Right lobe of liver (tissue), 4 donors: Measurements from ENCODE around the gene SH3GL1.

Source experiments
- POLR2A ChIP-seq: fragments of 450-650 bp; IDR thresholded peaks from one replicate; pipeline ENCODE4 v1.6.1; 2017; ENCODE audit warnings: antibody characterized with exemption, mild to moderate bottlenecking
- TF ChIP-seq, protein P1 (sequence below), 4 donors: fragments of 200-600 bp in 3 of 4; fragments of 450-650 bp in 1 of 4; IDR thresholded peaks; one replicate each; pipeline versions ENCODE4 v1.5.1 to v1.8.0; 2016 to 2022; ENCODE audit warnings: antibody characterized with exemption in 4 of 4, mild to moderate bottlenecking in 2 of 4
- donor health status: DM: no; HTN: no; CAD: no.
- donor health status: DM: no; HTN: no; CAD: no.
- donor health status: DM: no; HTN: yes; CAD: no.

GRCh38 chr19:4361152-4362046 is 38.9 kb downstream of the SH3GL1 start:
- TF ChIP-seq POLR2A: no peak
- TF ChIP-seq, protein P1, sequence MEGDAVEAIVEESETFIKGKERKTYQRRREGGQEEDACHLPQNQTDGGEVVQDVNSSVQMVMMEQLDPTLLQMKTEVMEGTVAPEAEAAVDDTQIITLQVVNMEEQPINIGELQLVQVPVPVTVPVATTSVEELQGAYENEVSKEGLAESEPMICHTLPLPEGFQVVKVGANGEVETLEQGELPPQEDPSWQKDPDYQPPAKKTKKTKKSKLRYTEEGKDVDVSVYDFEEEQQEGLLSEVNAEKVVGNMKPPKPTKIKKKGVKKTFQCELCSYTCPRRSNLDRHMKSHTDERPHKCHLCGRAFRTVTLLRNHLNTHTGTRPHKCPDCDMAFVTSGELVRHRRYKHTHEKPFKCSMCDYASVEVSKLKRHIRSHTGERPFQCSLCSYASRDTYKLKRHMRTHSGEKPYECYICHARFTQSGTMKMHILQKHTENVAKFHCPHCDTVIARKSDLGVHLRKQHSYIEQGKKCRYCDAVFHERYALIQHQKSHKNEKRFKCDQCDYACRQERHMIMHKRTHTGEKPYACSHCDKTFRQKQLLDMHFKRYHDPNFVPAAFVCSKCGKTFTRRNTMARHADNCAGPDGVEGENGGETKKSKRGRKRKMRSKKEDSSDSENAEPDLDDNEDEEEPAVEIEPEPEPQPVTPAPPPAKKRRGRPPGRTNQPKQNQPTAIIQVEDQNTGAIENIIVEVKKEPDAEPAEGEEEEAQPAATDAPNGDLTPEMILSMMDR (IDR thresholded peaks at IDR 0.05): no peak
